GM21367 (cell line): ENCODE results near the gene SLC6A5.
"Not testable (repeated sequence)": the region's sequence is repeated elsewhere in the genome, so short reads cannot be mapped to it uniquely, and the experiment has no call there.

Experiments
- ATAC-seq: cut with Tn5 transposase; IDR thresholded peaks from one replicate; pipeline ENCODE4 v1.9.1; 2021; ENCODE audit not compliant: unreplicated experiment

SLC6A5 gene

GRCh38 chr11:20599221-20600019, at the start of gene SLC6A5:
TSS of gene SLC6A5 (plus strand) at chr11:20599608. CDS start at chr11:20599673, 65 bp downstream.
- ATAC-seq = no peak

GRCh38 chr11:20551096-20551495, 48.3 kb upstream of the SLC6A5 start:
- no peak for ATAC-seq

- ATAC-seq = no peak
These were observed 43.6 kb upstream of the SLC6A5 start for GRCh38 chr11:20555783-20556182.

GRCh38 chr11:20556396-20556795, 43.0 kb upstream of the SLC6A5 start:
- not testable (repeated sequence) for ATAC-seq

GRCh38 chr11:20558741-20559140, 40.7 kb upstream of the SLC6A5 start:
- no peak for ATAC-seq

GRCh38 chr11:20559523-20560300, 39.7 kb upstream of the SLC6A5 start:
- ATAC-seq = no peak

GRCh38 chr11:20561915-20562314, 37.5 kb upstream of the SLC6A5 start:
- no peak for ATAC-seq

GRCh38 chr11:20563866-20564265, 35.5 kb upstream of the SLC6A5 start:
- ATAC-seq = no peak

GRCh38 chr11:20564846-20565635, 34.4 kb upstream of the SLC6A5 start:
- ATAC-seq = no peak

GRCh38 chr11:20566115-20566514, 33.3 kb upstream of the SLC6A5 start:
- not testable (repeated sequence) for ATAC-seq

GRCh38 chr11:20566591-20567434, 32.6 kb upstream of the SLC6A5 start:
- no peak for ATAC-seq

- ATAC-seq = not testable (repeated sequence)
These were observed 19.7 kb upstream of the SLC6A5 start for GRCh38 chr11:20579725-20580124.

GRCh38 chr11:20583201-20583600, 16.2 kb upstream of the SLC6A5 start:
- no peak for ATAC-seq

GRCh38 chr11:20584093-20584774, 15.2 kb upstream of the SLC6A5 start:
- ATAC-seq = no peak

GRCh38 chr11:20589796-20590195, 9.6 kb upstream of the SLC6A5 start:
- no peak for ATAC-seq

GRCh38 chr11:20590381-20590780, 9.0 kb upstream of the SLC6A5 start:
- no peak for ATAC-seq

GRCh38 chr11:20592741-20593140, 6.7 kb upstream of the SLC6A5 start:
- ATAC-seq = no peak

- no peak for ATAC-seq
These were observed 4.9 kb upstream of the SLC6A5 start for GRCh38 chr11:20594274-20595061.

GRCh38 chr11:20595101-20595500, 4.3 kb upstream of the SLC6A5 start:
- no peak for ATAC-seq
